Fibroblast of upper back skin (primary cell): ENCODE results near the gene UBQLN1.
"Not testable (repeated sequence)": the region's sequence is repeated elsewhere in the genome, so short reads cannot be mapped to it uniquely, and the experiment has no call there.

Source experiments
- DNase-seq: peaks from one replicate; pipeline ENCODE4 v3.0.0-alpha.2; 2013

Gene UBQLN1

GRCh38 chr9:83707768-83708514 is at the start of gene UBQLN1:
UBQLN1 (minus strand) TSS chr9:83707958; CDS start chr9:83707679, 279 bp downstream.
- DNase-seq = peak; percentile 91

DNA sequence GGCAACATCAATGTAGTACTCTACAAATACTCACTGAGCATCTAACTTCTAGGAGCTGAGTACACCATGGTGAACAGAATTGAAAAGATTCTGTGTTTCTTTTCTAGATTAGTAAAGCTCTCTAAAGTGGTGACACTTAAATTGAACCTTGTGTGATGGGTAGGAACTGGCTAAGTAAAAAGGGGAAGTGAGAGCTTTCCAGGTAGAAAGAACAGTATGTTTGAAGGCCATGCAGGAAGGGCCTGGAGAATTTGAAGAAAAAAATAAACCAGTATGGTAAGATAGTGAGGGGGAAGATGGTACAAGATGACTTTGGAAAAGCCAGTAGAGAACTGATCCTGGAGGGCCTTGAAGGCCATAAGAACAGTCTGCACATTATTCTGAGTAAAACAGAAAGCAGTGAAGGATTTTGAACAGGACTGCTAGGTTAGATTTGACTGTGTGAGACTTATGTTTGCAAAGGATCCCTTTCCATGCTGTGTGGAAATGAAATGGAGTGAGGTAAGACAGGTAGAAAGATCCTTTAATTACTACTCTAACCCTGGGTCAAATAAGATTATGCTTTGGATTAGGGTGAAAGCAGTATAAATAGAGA is 46.7 kb upstream of the UBQLN1 start:
- DNase-seq = no peak

DNA sequence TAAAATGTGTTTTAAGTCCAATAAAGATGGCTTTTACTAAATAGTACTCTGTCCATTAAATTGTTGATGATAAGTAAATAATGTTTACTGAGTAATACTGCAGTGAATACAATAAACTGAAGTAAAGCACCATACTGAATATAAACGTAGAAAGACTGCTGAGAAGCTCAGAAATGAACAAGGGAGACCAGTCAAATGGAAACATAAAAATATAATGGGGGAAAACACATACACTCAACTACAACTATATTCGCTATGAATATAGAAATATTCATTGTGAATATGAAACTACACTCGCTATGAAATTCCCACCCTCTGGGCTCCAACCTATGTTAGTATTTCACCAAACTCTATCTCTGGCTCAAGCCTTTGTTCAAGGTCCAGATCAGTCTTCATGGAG is 41.9 kb upstream of the UBQLN1 start:
- no peak for DNase-seq

DNA sequence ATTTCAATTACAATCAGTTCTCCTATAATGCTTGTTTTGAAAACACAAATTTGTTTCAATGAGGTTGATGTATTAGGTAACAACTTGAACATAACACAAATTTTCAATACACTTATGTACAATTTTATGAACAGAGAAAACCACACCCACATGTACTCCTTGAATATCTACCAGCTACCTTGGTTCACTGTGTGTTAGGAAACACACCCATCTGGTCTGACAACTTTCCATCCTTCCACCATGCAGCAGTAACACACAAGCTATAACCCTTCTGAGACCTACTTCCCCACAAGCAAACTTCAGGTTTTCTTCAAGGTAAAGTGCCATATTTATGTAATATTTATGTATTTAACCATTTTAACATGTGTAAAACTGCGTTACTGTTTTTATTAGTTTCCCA is 36.4 kb upstream of the UBQLN1 start:
- no peak for DNase-seq

DNA sequence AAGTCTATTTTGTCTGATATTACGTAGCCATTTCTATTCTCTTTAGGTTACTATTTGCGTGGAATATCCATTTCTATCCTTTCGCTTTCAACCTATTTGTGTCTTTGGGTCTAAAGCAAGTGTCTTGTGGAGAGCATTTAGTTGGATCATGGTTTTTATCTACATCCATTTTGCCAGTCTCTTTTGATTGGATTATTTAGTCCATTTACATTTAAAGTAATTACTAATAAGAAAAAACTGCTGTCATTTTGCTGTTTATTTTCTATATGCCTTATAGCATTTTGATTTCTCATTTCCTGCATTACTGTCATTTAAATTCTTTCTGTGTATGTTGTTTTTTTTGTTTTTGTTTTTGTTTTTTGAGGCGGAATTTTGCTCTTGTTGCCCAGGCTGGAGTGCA is 26.0 kb upstream of the UBQLN1 start:
- DNase-seq = no peak

DNA sequence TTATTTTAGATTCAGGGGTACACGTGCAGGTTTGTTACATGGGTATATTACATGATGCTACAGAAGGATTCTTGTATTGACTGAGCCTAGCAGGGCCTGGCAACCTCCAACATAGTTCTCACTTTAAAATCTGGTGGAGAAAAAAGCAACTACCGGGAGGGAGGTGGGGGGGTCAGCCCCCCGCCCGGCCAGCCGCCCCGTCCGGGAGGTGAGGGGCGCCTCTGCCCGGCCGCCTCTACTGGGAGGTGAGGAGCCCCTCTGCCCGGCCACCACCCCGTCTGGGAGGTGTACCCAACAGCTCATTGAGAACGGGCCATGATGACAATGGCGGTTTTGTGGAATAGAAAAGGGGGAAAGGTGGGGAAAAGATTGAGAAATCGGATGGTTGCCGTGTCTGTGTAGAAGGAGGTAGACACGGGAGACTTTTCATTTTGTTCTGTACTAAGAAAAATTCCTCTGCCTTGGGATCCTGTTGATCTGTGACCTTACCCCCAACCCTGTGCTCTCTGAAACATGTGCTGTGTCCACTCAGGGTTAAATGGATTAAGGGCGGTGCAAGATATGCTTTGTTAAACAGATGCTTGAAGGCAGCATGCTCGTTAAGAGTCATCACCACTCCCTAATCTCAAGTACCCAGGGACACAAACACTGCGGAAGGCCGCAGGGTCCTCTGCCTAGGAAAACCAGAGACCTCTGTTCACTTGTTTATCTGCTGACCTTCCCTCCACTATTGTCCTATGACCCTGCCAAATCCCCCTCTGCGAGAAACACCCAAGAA is 21.0 kb upstream of the UBQLN1 start:
- not testable (repeated sequence) for DNase-seq

- no peak for DNase-seq
Measured at GRCh38 chr9:83724436-83724835, 16.7 kb upstream of the UBQLN1 start.

- no peak for DNase-seq
Measured at GRCh38 chr9:83722726-83723495, 15.2 kb upstream of the UBQLN1 start.

GRCh38 chr9:83721509-83721908 is 13.8 kb upstream of the UBQLN1 start:
- DNase-seq = no peak

GRCh38 chr9:83715794-83716193 is 8.0 kb upstream of the UBQLN1 start:
- no peak for DNase-seq

- DNase-seq = no peak
Measured at GRCh38 chr9:83715221-83715620, 7.5 kb upstream of the UBQLN1 start.

DNA sequence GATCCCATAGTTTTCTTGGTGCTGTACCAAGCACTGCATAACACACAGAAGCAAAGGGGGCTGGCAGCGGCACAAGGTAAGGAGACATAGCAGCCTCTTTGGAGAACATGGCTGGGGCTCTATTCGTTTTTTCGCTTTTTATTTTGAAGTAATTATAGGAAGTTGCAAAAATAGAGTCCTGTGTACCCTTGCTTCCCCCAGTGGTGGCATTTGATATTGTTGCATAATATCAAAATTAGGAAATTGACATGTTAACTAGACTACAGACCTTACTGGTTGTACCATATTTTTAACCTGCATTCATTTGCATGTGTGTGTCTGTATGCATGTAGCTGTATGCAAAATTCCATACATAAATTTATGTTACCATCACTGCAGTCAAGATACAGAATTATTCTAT is 6.6 kb upstream of the UBQLN1 start:
- DNase-seq = no peak

GRCh38 chr9:83708515-83709158 is 879 bp upstream of the UBQLN1 start:
- DNase-seq = peak; percentile 24

- DNase-seq = peak; percentile 72
Measured at GRCh38 chr9:83707518-83707767, 315 bp downstream of the UBQLN1 start.

- DNase-seq = peak; percentile 20
Measured at GRCh38 chr9:83706676-83707517, 861 bp downstream of the UBQLN1 start.

DNA sequence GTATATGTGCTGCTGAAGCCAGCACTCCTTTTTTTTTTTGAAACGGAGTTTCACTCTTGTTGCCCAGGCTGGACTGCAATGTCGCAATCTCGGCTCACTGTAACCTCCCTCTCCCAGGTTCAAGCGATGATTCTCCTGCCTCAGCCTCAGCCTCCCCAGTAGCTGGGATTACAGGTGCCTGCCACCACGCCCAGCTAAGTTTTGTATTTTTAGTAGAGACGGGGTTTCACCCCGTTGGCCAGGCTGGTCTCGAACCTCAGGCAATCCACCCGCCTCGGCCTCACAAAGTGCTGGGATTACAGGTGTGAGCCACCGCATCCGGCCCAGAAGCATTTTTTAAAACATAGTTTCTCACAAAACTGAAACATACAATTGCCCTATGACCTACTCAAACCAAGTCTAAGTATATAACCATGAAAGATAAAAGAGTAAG is 2.5 kb downstream of the UBQLN1 start:
- not testable (repeated sequence) for DNase-seq

DNA sequence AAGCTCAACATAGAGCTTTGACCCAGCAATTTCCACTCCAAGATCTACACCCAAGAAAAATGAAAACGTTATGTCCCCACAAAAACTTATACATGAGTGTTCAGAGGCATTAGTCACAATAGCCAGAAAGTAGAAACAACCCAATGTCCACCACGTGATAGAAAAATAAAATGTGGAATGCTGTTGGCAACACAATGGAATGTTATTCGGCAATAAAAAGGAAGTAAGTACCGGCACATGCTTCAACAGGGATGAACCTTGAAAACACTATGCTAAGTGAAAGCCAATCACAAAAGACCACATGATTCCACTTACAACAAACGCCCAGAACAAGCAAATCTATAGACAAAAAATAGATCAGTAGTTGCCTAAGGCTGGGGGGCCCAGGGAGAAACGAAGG is 6.0 kb downstream of the UBQLN1 start:
- peak; percentile 60 for DNase-seq

DNA sequence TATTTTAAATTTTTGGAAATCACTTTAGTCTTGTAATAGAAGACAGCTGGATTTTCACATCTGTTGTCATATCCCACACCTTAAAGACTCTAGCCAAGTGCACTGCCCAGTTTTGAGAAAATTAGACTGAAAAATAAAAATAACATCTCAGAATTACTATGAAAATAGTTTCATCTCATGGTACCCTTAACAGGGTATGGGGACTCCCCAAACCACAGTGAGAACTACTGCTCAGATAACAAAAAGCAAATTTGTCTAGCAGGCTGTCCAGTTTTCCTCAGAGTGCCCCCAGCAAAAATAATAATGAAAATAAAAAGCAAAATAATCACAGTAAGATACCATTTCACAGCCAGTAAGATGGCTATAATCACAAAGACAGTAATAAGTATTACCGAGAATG is 6.5 kb downstream of the UBQLN1 start:
- no peak for DNase-seq

DNA sequence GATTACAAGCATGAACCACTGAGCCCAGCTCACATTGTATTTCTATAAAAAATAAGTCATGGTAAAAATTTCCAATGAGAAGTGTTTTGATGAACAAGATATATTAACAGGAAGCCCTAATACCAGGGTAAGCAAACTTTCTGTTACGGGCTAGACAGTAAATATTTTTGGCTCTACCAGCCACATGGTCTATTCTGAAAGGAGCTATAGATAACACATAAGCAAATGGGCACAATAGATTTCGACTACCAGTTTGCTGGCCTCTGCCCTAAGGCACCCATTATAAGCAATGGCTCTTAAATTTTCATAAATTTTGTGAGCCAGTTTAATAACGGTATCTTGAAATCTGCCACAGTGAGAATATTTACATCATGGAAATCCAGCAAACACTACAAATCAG is 8.1 kb downstream of the UBQLN1 start:
- DNase-seq = no peak

DNA sequence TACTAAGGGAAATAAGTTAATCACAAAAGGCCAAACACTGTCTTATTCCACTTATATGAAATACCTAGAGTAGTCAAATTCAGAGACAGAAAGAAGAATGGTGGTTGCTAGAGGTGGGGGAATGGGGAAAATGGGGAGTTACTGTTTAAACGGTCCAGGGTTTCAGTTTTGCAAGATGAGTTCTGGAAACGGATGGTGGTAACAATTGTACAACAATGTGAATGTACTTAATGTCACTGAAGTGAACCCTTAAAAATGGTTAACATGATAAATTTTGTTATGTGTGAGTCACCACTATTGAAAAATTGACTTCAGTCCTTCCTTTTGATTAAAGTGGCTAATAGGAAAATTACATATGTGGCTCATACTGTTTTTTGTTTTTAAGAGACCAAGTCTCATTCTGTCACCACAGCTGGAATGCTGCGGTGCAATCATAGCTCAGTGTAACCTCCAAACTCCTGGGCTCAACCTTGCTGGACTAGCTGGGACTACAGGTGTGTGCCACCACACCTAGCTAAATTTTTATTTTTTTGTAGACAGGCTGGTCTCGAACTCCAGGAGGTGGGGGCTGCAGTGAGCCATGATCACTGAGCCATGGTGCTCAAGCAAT is 8.7 kb downstream of the UBQLN1 start:
- DNase-seq = no peak

DNA sequence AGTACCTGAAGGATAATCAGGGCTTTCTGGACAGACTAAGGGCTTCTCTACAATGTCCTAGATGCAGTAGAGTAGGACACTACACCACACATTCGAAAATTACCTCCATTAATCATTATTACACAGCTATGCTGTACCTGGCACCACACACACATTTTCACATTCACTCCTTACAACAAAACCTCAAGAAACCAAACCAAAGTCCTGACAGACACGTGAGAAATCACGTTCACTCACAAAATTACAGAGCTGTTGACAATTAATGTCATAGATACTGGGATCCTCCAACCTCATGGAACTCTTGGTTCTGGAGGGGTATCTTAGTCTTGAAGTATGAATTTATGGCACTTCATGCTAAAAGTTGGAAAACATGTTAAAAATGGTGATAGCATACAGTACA is 16.3 kb downstream of the UBQLN1 start:
- DNase-seq = no peak

DNA sequence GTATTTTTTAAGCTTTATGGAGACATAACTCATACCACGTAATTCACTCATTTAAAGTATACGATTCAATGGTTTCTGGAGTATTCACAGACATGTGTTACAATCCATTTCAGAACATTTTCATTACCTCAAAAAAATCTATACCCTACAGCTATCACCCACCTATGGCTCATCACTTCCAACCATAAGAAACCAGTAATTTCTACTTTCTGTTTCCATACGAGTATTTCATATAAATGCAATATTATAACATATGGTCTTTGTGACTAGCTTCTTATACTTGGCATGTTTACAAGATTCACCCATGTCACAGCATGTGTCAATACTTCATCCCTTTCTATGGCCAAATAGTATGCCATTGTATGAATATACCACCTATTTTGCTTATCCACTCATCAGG is 18.8 kb downstream of the UBQLN1 start:
- no peak for DNase-seq
